GM12873 (cell line): ENCODE measurements around the gene KCNK17.

Experiments
- TF ChIP-seq, protein P1 (sequence below): IDR thresholded peaks from 2 replicates; pipeline ENCODE4 v1.5.1; 2012; ENCODE audit warnings: low read depth, mild to moderate bottlenecking, moderate library complexity, low read length, control low read depth; ENCODE audit not compliant: insufficient read depth; ENCODE audit errors: missing control alignments

The KCNK17 gene

DNA sequence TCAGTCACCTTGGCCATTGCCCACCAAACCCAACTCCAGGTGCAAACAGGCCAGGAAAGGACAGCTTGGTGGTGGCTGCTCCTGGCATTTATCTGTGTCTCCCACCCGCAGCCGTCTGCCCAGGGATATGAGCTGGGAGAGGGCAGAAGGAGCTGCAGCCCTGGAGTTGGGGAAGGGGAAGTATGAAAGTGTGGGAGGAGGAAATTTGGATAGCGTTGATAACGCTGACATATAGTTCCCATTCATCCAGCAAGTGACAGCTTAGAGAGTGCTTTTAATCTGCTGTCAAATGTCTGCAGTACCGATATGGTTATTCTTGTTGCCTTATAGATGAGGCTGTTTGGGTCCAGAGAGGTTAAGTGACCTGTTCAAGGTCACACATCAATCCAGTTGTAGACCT lies 7.5 kb upstream of the KCNK17 start:
- TF ChIP-seq, protein P1, sequence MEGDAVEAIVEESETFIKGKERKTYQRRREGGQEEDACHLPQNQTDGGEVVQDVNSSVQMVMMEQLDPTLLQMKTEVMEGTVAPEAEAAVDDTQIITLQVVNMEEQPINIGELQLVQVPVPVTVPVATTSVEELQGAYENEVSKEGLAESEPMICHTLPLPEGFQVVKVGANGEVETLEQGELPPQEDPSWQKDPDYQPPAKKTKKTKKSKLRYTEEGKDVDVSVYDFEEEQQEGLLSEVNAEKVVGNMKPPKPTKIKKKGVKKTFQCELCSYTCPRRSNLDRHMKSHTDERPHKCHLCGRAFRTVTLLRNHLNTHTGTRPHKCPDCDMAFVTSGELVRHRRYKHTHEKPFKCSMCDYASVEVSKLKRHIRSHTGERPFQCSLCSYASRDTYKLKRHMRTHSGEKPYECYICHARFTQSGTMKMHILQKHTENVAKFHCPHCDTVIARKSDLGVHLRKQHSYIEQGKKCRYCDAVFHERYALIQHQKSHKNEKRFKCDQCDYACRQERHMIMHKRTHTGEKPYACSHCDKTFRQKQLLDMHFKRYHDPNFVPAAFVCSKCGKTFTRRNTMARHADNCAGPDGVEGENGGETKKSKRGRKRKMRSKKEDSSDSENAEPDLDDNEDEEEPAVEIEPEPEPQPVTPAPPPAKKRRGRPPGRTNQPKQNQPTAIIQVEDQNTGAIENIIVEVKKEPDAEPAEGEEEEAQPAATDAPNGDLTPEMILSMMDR: no peak

DNA sequence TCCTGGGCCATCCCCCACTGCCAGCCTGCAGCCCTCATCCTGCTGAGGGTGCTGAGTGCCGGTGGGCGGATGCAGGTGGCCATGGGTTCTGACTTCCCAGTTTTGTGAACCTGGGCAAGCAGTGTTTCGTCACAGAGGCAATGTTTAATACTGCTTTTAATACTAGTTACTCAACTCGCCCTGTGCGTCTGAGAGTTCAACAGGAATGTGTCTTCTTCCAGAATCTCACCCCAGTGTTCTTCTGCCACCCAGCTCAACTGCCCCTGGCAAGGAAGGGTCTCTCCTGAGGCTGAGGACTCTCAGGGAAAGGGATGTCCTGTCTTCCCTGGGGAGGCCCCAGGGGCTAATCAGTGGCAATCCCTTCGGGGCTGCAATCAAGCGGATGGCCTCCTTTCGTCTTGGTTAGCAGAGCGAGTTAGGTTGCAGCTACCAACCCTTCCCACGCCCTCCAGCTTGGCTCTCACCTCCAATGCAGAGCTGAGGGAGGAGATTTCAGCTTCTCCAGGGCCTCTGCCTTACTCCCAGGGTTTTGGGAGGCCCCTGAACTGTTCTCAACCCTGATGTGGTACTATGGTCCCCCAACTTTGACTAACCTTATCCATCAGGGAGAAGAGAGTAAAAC lies 6.3 kb upstream of the KCNK17 start:
- TF ChIP-seq, protein P1: no peak

- TF ChIP-seq, protein P1: no peak
These were observed 5.6 kb upstream of the KCNK17 start for GRCh38 chr6:39319621-39320362.

GRCh38 chr6:39317256-39317655 lies 3.0 kb upstream of the KCNK17 start:
- TF ChIP-seq, protein P1: no peak

DNA sequence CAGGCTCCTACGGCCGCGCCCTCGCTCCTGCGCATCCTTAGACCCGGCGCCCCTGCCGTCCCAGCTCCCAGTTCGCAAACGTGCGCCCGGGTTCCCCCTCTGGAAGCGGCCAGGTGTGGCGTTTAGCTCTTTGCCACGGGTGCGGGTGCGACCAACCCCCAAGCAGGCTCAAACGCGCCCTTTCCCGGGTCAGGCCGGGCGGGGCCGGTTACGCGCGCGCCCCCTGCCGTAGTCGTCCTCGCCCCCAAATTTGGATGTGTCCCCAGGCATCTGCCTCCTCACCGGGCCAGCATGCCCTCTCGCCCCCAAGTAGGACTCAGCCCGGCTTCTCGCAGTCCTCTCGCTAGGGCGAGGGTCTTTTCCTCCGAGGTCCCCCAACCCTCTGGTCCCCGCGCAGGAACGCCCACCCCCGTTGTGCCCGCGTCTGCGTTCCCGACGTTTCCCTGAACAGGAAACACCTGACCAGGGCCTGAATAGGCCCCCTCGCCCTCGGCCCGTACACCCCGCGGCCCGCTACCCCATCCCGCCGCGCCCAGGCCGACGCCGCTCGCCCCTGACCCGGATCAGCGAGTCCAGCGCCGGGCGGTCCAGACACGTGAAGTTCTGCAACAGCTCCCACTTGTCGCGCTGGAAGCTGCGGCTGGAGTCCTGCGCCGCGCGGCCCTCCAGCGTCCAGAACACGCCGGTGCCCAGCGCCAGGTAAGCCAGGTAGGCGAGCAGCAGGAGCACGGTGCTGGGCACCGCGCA lies 520 bp downstream of the KCNK17 start:
- TF ChIP-seq, protein P1: no peak

DNA sequence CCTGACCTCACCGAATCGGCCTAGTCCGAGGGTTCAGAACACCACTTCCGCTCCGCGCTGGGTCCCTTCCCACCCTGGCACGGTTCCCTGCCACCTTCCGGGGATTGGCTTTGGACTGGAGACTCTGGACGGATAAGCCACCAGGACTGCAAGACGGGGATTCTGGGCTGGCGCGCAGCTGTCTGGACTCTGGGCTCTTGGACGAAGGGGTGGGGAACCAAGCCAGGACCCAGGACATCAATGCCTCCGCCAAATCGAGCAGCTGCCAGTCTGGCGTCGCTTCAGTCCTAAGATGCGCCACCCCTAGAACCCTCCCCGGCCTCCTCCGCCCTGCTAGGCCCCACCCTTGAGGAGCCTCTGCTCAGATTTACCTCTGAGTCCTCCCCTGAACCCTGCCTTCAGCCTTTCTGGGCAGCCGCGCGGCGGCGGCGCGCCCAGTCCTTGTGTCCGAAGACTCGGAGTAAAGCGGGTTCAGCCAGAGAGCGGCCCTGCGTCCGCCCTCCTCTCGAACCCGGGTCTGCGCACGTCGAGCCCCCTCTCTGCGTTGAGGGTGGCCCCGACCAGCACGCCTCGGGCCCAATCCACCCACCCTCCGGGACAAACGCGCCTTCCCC lies 1.2 kb downstream of the KCNK17 start:
- TF ChIP-seq, protein P1: no peak

GRCh38 chr6:39310542-39310941 lies 3.7 kb downstream of the KCNK17 start:
- TF ChIP-seq, protein P1: no peak
